K562 (cell line): ENCODE measurements around the gene LAMA4. TPM values are rescaled to one million over a fixed set of nuclear protein-coding genes. Genes with fewer than 3 reads are reported as not detected.

Source experiments
- ATAC-seq: fragments of 200-7000 bp; cut with Tn5 transposase; 3 replicates; pipeline ENCODE4 v1.9.1; 2020; ENCODE audit warnings: moderate library complexity
- BruUV-seq: library from RNA; stranded (reverse); fragments of 400-500 nt; replicated peaks from 2 replicates; lab custom pipeline; 2021; lab: Mats Ljungman, UMichigan
- CTCF ChIA-PET: fragments of 300-600 bp; formaldehyde crosslinking; extraction: SDS; loops from one replicate; lab custom pipeline; 2021; ENCODE audit warnings: low intra/inter-chr PET ratio; lab: Yijun Ruan, JAX
- POLR2A ChIA-PET: fragments of 300-600, 350-650 bp; sonication (Branson Sonifier 250); formaldehyde crosslinking; extraction: SDS; loops from one replicate; lab custom pipeline; 2021; ENCODE audit warnings: antibody characterized with exemption, inconsistent platforms; lab: Yijun Ruan, JAX
- DNase-seq, 4 experiments: peaks; one replicate each; pipeline versions ENCODE4 v3.0.0 to v3.0.0-alpha.2; 2011 to 2018; ENCODE audit warnings: low spot score in 3 of 4, mixed read lengths in 3 of 4; ENCODE audit errors: extremely low read depth in 1 of 4
- FAIRE-seq: peaks from 2 replicates; lab custom pipeline; 2011; peaks lifted over from hg19 to GRCh38; lab: Jason Lieb, UNC
- H2AFZ ChIP-seq: 2 replicates; pipeline ENCODE4 v1.6.0; 2011; ENCODE audit warnings: low read depth, low read length, control low read depth, inconsistent platforms
- H3K27ac ChIP-seq: fragments of 200-600 bp; 3 replicates; pipeline ENCODE4 v1.8.0; 2011; ENCODE audit warnings: low read depth, mild to moderate bottlenecking, control low read depth, inconsistent platforms, low read length, moderate library complexity, mixed read lengths; ENCODE audit errors: extremely low read depth
- H3K27me3 ChIP-seq, 2 experiments: fragments of 300-600 bp in 1 of 2; 2 replicates in 1 of 2; 3 replicates in 1 of 2; pipeline versions ENCODE4 v1.6.0 to v1.8.0; 2011; ENCODE audit warnings: inconsistent platforms in 2 of 2, low read length in 2 of 2, mild to moderate bottlenecking in 1 of 2, mixed read lengths in 1 of 2, moderate library complexity in 1 of 2; ENCODE audit not compliant: control insufficient read depth in 2 of 2, insufficient read depth in 2 of 2
- H3K36me3 ChIP-seq: fragments of 300-600 bp; 3 replicates; pipeline ENCODE4 v1.8.0; 2011; ENCODE audit warnings: mild to moderate bottlenecking, low read length, inconsistent platforms; ENCODE audit not compliant: control insufficient read depth, insufficient read depth
- H3K4me1 ChIP-seq, 2 experiments: fragments of 200-600 bp in 1 of 2; replicated peaks in 1 of 2; 2 replicates in 1 of 2; 3 replicates in 1 of 2; pipeline versions ENCODE4 v1.5.1 to v1.8.0; 2011; ENCODE audit warnings: inconsistent platforms in 2 of 2, low read length in 2 of 2, mild to moderate bottlenecking in 1 of 2, mixed read lengths in 1 of 2, moderate library complexity in 1 of 2; ENCODE audit not compliant: control insufficient read depth in 2 of 2, insufficient read depth in 2 of 2
- H3K4me2 ChIP-seq: 2 replicates; pipeline ENCODE4 v1.6.1; 2011; ENCODE audit warnings: low read length, control low read depth, inconsistent platforms, mixed read lengths; ENCODE audit not compliant: insufficient read depth
- H3K4me3 ChIP-seq: fragments of 200-600 bp; sonication (generic), shearing (Covaris generic); 2 replicates; pipeline ENCODE4 v1.5.1; 2016; ENCODE audit warnings: control low read depth, inconsistent platforms
- H3K79me2 ChIP-seq: fragments of 200-600 bp; 3 replicates; pipeline ENCODE4 v1.8.0; 2011; ENCODE audit warnings: low read length, inconsistent platforms; ENCODE audit not compliant: control insufficient read depth, insufficient read depth
- H3K9ac ChIP-seq, 2 experiments: 2 replicates each; pipeline versions ENCODE4 v1.6.0 to v1.6.1; 2011; ENCODE audit warnings: low read depth in 2 of 2, low read length in 2 of 2, control low read depth in 1 of 2, inconsistent platforms in 1 of 2, mild to moderate bottlenecking in 1 of 2, mixed read lengths in 1 of 2; ENCODE audit not compliant: insufficient read depth in 1 of 2
- H3K9me1 ChIP-seq: one replicate; pipeline ENCODE4 v1.6.0; 2011; ENCODE audit warnings: inconsistent platforms, mild to moderate bottlenecking, low read length, moderate library complexity; ENCODE audit not compliant: control insufficient read depth, insufficient read depth
- H3K9me3 ChIP-seq: replicated peaks from 2 replicates; pipeline ENCODE4 v1.5.1; 2011; ENCODE audit warnings: low read depth, low read length, inconsistent platforms; ENCODE audit not compliant: control insufficient read depth, insufficient read depth
- H4K20me1 ChIP-seq: replicated peaks from 2 replicates; pipeline ENCODE4 v1.6.1; 2011; ENCODE audit warnings: low read length, inconsistent platforms, mixed read lengths; ENCODE audit not compliant: control insufficient read depth, insufficient read depth
- DACH1 ChIP-seq: fragments of 450-650 bp; IDR thresholded peaks from 2 replicates; pipeline ENCODE4 v1.6.1; 2018; ENCODE audit not compliant: partially characterized antibody
- DDX20 ChIP-seq: fragments of 450-650 bp; IDR thresholded peaks from 2 replicates; pipeline ENCODE4 v1.6.1; 2016; ENCODE audit warnings: missing genetic modification characterization, low read depth, mild to moderate bottlenecking, missing compliant biosample characterization, moderate library complexity
- DLX4 ChIP-seq: fragments of 250-450 bp; sonication (Bioruptor Pico); IDR thresholded peaks from 2 replicates; pipeline ENCODE4 v1.6.1; 2021; ENCODE audit warnings: mild to moderate bottlenecking
- HDAC1 ChIP-seq, 2 experiments: fragments of 450-650 bp; IDR thresholded peaks; 2 replicates each; pipeline ENCODE4 v1.6.1; 2016 to 2017; ENCODE audit warnings: inconsistent platforms in 1 of 2, mild to moderate bottlenecking in 1 of 2, moderate library complexity in 1 of 2
- HES1 ChIP-seq: fragments of 450-650 bp; IDR thresholded peaks from 2 replicates; pipeline ENCODE4 v1.6.1; 2016; ENCODE audit warnings: low read depth, mild to moderate bottlenecking, moderate library complexity
- MNT ChIP-seq, 2 experiments: fragments of 450-650 bp; conservative IDR thresholded peaks; 2 replicates each; pipeline ENCODE4 v1.6.1; 2017; ENCODE audit warnings: mild to moderate bottlenecking in 2 of 2, moderate library complexity in 2 of 2
- MYBL2 ChIP-seq, 2 experiments: fragments of 450-650 bp in 1 of 2; sonication (generic) in 1 of 2; formaldehyde crosslinking in 1 of 2; IDR thresholded peaks; 2 replicates each; pipeline versions ENCODE4 v1.6.1 to v1.8.1; 2017 to 2022; ENCODE audit warnings: borderline replicate concordance in 1 of 2, inconsistent platforms in 1 of 2, low read depth in 1 of 2, mild to moderate bottlenecking in 1 of 2, missing genetic modification reagents in 1 of 2, moderate library complexity in 1 of 2
- OTX1 ChIP-seq: fragments of 450-650 bp; formaldehyde crosslinking; IDR thresholded peaks from 2 replicates; pipeline ENCODE4 v1.4.0; 2022; ENCODE audit warnings: mild to moderate bottlenecking
- SNRNP70 ChIP-seq: fragments of 200-400 bp; formaldehyde crosslinking; optimal IDR thresholded peaks from 2 replicates; pipeline ENCODE3; 2017; ENCODE audit warnings: low read depth, low read length
- TAF7 ChIP-seq: fragments of 450-650 bp; IDR thresholded peaks from 2 replicates; pipeline ENCODE4 v1.6.1; 2016; ENCODE audit warnings: missing genetic modification characterization, missing compliant biosample characterization
- ZBTB17 ChIP-seq: fragments of 450-650 bp; formaldehyde crosslinking; IDR thresholded peaks from 2 replicates; pipeline ENCODE4 v1.4.0; 2020; ENCODE audit warnings: mild to moderate bottlenecking
- ZNF239 ChIP-seq: fragments of 250-450 bp; sonication (Bioruptor Pico); IDR thresholded peaks from 2 replicates; pipeline ENCODE4 v1.4.0; 2020; ENCODE audit warnings: mild to moderate bottlenecking
- WGBS: fragments of 100-300 bp; shearing (Covaris generic); methylation state at CpG from one replicate; pipeline ENCODE4 v1.1.6; 2016; ENCODE audit warnings: low coverage, mixed read lengths; ENCODE audit not compliant: insufficient coverage; ENCODE audit errors: missing lambda C conversion rate; 5-methylcytosine and 5-hydroxymethylcytosine counted together
- in situ Hi-C: fragments of 300-500 bp; cut with MboI; formaldehyde crosslinking; loops from 4 replicates; pipeline ENCODE4 v1.15.0; 2018; ENCODE audit warnings: inconsistent platforms, mixed read lengths
- intact Hi-C: fragments of 100-400 bp; cut with micrococcal nuclease; formaldehyde crosslinking; loops from 2 replicates; pipeline ENCODE4 v1.14.2; 2022
- polyA plus RNA-seq, 8 experiments: library from polyadenylated mRNA; depleted of rRNA in 4 of 8; stranded (reverse) in 5 of 8; unstranded in 3 of 8; fragments of >200 nt; fragmentation: Nextera tagmentation in 2 of 8; fragmentation: Illumina TruSeq in 1 of 8; extraction: Ambion mirVana in 2 of 8; extraction: Trizol in 1 of 8; gene quantifications; 2 replicates each; pipeline versions ENCODE4 v1.2.1 to v1.2.3, GENCODE V29; 2011 to 2014; ENCODE audit warnings: inconsistent platforms in 1 of 8, missing spikeins in 1 of 8
- total RNA-seq, 7 experiments: library from RNA; depleted of rRNA in 6 of 7; stranded (reverse); fragments of >200 nt in 6 of 7; fragmentation: Illumina TruSeq in 2 of 7; extraction: Trizol in 2 of 7; gene quantifications; 2 replicates each; pipeline versions ENCODE4 v1.2.1 to v1.2.3, GENCODE V29; 2011 to 2021; ENCODE audit warnings: low replicate concordance in 1 of 7

LAMA4 gene
- total and polyA plus RNA-seq, 9 of the 15 experiments (the other 6 are each of a cell fraction or from before 2014, with no cell fraction given) = 0.05 to 2.9 (median 0.51) TPM

GRCh38 chr6:112272799-112273198 lies 18.4 kb upstream of the LAMA4 start:
- no peak overlapping the region for H2AFZ ChIP-seq
- H3K4me1 ChIP-seq = no peaks in the 10 kb centered on the region
- H3K4me2 ChIP-seq = no peak overlapping the region
- ATAC-seq (no peak), DNase-seq (no peak), FAIRE-seq (no peak)
- H3K9me3 ChIP-seq = no peaks in the 10 kb centered on the region
- intact Hi-C loops (no loop called here), in situ Hi-C loops (no loop called here)
- H4K20me1 ChIP-seq = no peaks in the 10 kb centered on the region
- BruUV-seq = no TSS peak
- CTCF ChIA-PET = no interaction called here
- H3K27me3 ChIP-seq = no peaks in the 10 kb centered on the region
- no peak overlapping the region for H3K4me3 ChIP-seq
- no peak for TF ChIP-seq ZBTB17 (CRISPR knock-in tag)
- no peak for TF ChIP-seq MYBL2 (IDR thresholded peaks at IDR 0.05; ENCODE audit: low read depth)
- TF ChIP-seq MYBL2 (CRISPR knock-in tag; IDR thresholded peaks at IDR 0.05; ENCODE audit: borderline replicate concordance) = no peak
- no peak for TF ChIP-seq HES1
- no peak for TF ChIP-seq OTX1
- TF ChIP-seq, all 486 proteins: peak for 0
- no peak overlapping the region for H3K9ac ChIP-seq
- H3K9me1 ChIP-seq = no peaks in the 10 kb centered on the region
- H3K27ac ChIP-seq = no peak overlapping the region
- H3K36me3 ChIP-seq = no peaks in the 10 kb centered on the region
- POLR2A ChIA-PET = no interaction called here
- 0% methylated on average over 3 of the region's 3 CpGs for WGBS
- no peaks in the 10 kb centered on the region for H3K79me2 ChIP-seq

GRCh38 chr6:112270756-112271155 lies 16.4 kb upstream of the LAMA4 start:
- DNase-seq = no peak
- 0% methylated on average over 1 of the region's 1 CpG for WGBS
- H3K27me3 ChIP-seq = 0 out of 5 replicates have a peak, but pooled peaks cover 0 to 4% of the 10 kb centered on the region in 2 experiments
- no peaks in the 10 kb centered on the region for H3K36me3 ChIP-seq
- no peak overlapping the region for H3K27ac ChIP-seq
- ChIA-PET POLR2A (no interaction called here), CTCF (no interaction called here)
- no peak for FAIRE-seq
- intact Hi-C loops (no loop called here), in situ Hi-C loops (no loop called here)
- no peaks in the 10 kb centered on the region for H3K9me3 ChIP-seq
- H3K9ac ChIP-seq = no peak overlapping the region
- H4K20me1 ChIP-seq = no peaks in the 10 kb centered on the region
- H3K79me2 ChIP-seq = no peaks in the 10 kb centered on the region
- no peak overlapping the region for H3K4me3 ChIP-seq
- no peak overlapping the region for H2AFZ ChIP-seq
- BruUV-seq = no TSS peak
- H3K4me2 ChIP-seq = no peak overlapping the region
- no peaks in the 10 kb centered on the region for H3K9me1 ChIP-seq
- H3K4me1 ChIP-seq = no peaks in the 10 kb centered on the region
- ATAC-seq = no peak
- TF ChIP-seq MNT (conservative IDR thresholded peaks at IDR 0.05) = no peak
- TF ChIP-seq ZNF239 = no peak
- TF ChIP-seq DLX4 = no peak
- no peak for TF ChIP-seq TAF7 (tag)
- TF ChIP-seq DDX20 (tag) = no peak
- TF ChIP-seq SNRNP70 = no peak
- no peak for TF ChIP-seq HDAC1 (IDR thresholded peaks at IDR 0.05)
- TF ChIP-seq DACH1 = no peak
